ENCODE results near the gene CRCP.

DNA sequence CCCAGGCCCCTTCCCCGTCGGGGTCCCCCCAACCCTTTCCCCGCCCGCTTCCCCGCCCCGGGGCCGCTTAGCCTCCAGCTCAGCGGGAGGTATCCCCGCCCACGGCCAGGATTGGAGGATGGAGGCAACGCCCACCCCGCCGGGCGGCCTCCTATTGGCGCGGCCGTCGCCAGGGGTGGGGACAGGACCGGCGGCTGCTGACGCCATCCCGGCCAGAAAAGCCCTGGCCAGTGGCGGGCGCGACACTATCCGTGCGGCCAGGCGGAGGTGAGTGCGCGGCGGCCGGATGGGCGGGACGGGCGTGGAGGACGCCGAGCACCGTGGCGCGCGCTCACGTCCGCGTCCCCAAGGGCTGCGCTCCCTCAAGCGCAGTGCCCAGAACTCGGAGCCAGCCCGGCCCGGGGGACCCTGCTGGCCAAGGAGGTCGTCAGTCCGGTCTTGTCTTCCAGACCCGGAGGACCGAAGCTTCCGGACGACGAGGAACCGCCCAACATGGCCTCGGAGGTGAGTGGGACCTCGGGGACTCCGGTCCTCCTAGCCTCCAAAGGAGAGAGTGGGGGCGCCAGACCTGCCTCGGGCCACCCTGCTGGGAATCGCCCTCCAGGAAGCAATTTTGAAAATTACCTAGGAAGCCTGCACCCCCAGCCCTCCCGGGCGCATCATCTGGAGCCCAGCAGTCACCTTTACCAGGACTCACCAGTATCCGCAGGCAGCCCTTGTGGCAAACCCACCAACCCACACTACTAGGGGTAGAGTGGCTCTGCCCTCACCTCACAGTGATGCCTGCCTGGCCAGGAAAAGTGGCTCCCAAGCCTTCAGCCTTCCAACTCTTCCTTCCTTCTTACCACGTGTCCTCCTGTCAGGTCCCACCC lies 38.8 kb upstream of the CRCP start, which contains the start of gene ASL:
- TF ChIP-seq HDAC1 (CRISPR knock-in tag; IDR thresholded peaks at IDR 0.05) (peak; percentile 86), EZH2 (conservative IDR thresholded peaks at IDR 0.05; ENCODE audit: low read depth, low read length) (no peak), ZBTB3 (CRISPR knock-in tag; IDR thresholded peaks at IDR 0.05; ENCODE audit: borderline replicate concordance, low read depth) (no peak), CBX2 (IDR thresholded peaks at IDR 0.05; ENCODE audit: low read depth, low read length) (no peak), CBX2 (CRISPR knock-in tag; IDR thresholded peaks at IDR 0.05; ENCODE audit: low read depth) (no peak), GTF2F1 (IDR thresholded peaks at IDR 0.05; ENCODE audit: low read length) (no peak), RCOR2 (CRISPR knock-in tag; IDR thresholded peaks at IDR 0.05) (no peak), POLR2A (IDR thresholded peaks at IDR 0.05; ENCODE audit: insufficient read depth in 1 of 2, low read depth in 2 of 2, low read length in 2 of 2) (peak; percentile 72 to 97)
- TF ChIP-seq, protein P1, sequence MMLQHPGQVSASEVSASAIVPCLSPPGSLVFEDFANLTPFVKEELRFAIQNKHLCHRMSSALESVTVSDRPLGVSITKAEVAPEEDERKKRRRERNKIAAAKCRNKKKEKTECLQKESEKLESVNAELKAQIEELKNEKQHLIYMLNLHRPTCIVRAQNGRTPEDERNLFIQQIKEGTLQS (CRISPR knock-in tag; IDR thresholded peaks at IDR 0.05): peak; percentile 54; the same call in 1 of the 2 replicates
- TF ChIP-seq, protein P2, sequence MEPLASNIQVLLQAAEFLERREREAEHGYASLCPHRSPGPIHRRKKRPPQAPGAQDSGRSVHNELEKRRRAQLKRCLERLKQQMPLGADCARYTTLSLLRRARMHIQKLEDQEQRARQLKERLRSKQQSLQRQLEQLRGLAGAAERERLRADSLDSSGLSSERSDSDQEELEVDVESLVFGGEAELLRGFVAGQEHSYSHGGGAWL (CRISPR knock-in tag; IDR thresholded peaks at IDR 0.05): no peak

Measured in HepG2 (cell line).